Measurements from ENCODE around the gene DBNDD2.

Gene DBNDD2

GRCh38 chr20:45419188-45420091 is 11.4 kb downstream of the DBNDD2 start:
- no peak for DNase-seq

DNA sequence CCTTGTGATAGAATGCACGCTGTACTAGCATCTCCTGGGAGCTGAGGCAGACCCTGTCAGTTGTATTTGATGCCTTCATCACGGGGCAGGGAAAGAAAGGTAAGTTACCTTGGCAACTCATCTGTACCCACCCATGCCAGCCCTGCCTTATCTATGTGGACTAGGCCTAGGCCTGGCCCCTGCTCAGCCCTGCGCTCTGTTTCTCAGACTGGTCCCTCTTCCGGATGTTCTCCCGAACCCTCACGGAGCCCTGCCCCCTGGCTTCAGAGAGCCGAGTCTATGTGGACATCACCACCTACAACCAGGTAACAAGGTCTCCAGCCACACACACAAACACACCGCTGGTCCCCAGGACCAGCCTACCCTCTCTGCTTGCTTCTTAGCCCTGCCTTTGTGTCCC is 12.0 kb downstream of the DBNDD2 start:
- no peak for DNase-seq

- no peak for DNase-seq
These were observed 15.6 kb downstream of the DBNDD2 start for GRCh38 chr20:45423700-45424099.

- no peak for DNase-seq
These were observed 17.5 kb downstream of the DBNDD2 start for GRCh38 chr20:45425561-45425960.

- DNase-seq, result no peak
These were observed 18.4 kb downstream of the DBNDD2 start for GRCh38 chr20:45426320-45427016.

- DNase-seq, result no peak
These were observed 19.4 kb downstream of the DBNDD2 start for GRCh38 chr20:45427236-45428149.

GRCh38 chr20:45429618-45430017 is 21.5 kb downstream of the DBNDD2 start:
- no peak for DNase-seq

- no peak for DNase-seq
These were observed 24.2 kb downstream of the DBNDD2 start for GRCh38 chr20:45432294-45432693.

- no peak for DNase-seq
These were observed 25.2 kb downstream of the DBNDD2 start for GRCh38 chr20:45433316-45433715.

GRCh38 chr20:45433976-45434375 is 25.9 kb downstream of the DBNDD2 start:
- no peak for DNase-seq

DNA sequence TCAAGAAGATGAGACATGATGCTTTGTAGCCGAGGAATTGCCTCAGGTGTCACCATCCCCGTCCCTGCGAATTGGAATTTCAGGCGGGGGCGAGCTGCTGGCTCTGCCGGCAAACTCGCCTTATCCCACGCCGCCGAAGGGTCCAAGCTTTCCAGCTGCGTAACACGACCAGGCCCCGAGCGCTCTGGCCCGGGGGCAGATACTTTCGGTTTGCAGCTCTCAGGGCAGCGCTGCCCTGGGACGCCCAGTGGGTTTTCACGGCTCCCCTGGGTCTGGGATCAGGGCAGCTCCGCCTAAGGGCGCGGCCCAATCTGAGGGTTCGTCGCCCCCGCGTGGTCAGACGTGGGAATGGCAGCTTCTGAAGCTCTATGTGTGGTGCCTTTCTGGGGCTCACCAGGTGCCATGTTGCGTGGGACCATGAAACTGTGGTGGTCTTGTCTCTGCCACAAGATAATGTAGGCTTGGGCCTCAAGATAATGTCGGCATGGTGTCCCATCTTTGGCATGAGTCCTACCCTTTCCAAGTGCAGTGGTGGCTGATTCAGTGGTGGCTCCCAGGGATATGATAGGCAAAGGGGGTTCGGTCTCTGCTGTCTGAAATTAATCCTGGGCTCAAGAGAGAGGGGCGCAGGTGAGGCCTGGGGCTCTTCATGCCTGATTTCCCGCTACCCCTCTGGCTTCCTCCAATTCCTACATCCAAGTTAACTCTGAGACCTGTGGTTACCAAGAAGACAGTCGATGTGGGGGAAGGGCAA is 28.8 kb downstream of the DBNDD2 start:
- peak; percentile 86 to 91 for DNase-seq

DNA sequence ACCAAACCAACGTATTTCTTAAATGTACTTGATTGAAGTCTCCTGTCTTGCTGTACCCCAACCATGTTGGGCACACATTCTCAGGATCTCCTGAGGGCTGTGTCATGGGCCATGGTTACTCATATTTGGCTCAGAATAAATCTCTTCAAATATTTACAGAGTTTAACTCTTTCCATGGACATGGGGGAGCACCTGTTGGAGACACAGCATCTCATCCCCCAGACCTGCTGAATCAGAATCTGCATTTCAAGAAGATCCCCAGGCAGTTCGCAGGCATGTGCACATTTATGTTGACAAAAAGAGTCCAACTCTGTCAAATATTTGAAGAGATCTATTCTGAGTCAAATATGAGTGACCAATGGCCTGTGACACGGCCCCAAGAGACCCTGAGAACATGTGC is 32.3 kb downstream of the DBNDD2 start:
- no peak for DNase-seq

DNA sequence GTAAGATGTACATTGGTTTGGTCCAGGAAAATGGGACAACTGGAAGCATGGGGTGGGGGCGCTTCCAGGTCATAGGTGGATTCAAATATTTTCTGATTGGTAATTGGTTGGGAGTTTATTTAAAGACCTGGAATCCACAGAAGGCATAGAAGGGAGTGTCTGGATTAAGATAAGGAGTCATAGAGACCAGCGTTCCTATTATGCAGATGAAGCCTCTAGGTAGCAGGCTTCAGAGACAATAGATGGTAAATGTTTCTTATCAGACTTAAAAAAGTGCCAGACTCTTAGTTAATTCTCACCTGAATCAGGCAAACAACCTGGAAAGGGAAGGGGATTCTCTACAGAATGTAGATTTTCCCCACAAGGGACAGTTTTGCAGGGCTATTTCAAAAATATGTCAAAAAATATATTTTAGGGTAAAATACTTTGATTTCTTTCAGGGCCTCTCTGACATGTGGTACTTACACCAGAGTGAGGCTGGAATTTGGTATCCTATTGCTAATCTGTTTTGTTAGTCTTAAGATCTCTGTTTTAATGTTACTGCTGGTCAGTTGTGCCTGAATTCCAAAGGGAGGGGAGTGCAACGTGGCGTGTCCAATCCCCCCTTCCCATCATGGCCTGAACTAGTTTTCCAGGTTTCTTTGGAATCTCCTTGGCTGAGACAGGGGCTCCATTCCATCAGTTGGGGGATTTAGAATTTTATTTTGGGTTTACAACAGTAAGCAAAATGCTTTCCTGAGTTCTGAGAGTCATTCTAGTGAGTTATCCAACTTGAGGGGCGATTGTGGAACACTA is 33.0 kb downstream of the DBNDD2 start:
- DNase-seq, result no peak

DNA sequence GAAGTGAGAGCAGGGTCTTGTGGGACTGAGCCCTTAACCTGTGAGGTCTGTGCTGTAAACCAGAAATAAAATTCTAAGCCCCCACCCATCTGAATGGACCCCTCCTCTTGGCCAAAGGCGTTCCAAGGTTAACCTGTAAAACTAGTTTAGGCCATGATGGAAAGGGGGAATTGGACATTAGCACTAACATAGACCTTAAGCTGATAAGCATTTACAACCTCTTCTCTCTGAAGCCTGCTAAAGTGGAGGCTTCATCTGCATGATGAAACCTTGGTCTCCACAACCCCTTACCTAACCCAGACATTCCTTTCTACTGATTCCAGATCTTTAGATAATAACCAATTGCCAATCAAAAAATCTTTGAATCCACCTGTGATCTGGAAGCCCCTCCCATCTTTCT is 33.7 kb downstream of the DBNDD2 start:
- no peak for DNase-seq

DNA sequence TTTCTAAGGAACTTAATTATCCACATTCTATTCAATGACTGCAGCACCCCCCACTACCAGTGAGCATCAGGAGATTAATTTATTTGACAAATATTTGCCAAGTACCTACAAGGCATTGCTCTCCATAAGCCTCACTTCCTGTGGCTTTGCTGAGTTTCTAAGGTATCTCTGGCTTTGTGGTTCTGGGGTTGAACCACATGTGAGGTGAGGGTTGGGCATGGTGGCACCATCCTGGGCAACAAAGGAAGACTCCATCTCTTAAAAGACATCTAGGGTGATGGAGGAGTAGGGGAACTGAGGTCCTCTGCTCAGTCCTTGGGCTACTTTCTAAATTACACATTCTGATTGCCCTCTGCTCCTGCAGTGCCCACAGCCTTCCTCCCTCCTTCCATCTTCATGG is 36.0 kb downstream of the DBNDD2 start:
- DNase-seq, result no peak

DNA sequence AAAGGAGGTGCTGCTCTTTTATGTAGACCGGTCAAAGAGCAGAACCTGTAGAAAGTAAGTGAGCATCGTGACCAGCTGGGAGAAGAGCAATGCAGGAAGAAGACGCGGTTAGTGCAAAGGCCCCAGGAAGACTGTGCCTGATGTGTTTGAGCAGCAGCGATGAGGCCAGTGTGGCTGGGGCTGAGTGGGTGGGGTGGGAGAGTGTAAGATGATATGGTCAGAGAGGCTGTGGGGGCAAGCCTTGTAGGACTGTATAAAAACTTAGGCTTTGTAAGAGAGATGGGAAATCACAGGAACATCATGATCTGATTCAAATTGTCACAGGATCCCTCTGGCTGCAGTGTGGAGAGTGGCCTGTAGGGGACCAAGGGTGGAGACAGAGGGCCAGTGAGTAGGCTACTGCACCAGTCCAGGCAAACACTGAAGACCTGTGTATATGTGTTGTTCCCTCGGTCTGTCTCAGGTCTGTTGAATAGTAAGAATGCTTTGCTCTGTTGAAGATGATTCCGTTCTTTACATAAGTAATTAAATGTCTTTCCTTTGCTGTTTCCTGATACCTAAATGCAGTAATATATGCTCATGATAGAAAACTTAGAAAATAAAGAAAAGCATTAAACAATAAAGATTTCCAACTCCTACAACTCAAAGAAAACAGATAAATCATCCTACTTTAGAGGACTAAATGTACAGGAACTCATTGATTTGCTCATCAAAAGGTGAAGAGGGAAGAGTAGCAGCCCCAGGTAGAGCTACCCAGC is 37.9 kb downstream of the DBNDD2 start:
- DNase-seq, result peak; percentile 38 to 50

DNA sequence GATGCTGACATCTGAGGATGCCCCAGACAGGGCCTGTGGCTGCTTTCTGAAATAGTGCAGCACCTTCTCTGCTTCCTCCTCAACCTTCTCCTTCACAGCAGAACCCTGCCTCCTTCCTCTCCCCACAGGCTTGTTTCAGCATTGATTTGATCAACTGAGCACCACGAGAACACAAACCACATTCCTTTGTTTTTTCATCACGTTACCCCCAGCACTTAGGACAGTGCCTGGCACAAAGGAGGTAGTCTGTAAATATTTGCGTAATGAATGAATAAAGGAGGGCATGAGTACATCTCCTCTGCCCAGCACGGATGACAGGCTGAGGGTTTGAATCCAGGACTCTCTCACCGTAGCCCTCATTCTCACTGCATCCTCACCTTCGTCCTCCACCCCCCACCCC is 40.2 kb downstream of the DBNDD2 start:
- DNase-seq, result no peak

- DNase-seq, result no peak
These were observed 41.4 kb downstream of the DBNDD2 start for GRCh38 chr20:45449528-45449927.

DNA sequence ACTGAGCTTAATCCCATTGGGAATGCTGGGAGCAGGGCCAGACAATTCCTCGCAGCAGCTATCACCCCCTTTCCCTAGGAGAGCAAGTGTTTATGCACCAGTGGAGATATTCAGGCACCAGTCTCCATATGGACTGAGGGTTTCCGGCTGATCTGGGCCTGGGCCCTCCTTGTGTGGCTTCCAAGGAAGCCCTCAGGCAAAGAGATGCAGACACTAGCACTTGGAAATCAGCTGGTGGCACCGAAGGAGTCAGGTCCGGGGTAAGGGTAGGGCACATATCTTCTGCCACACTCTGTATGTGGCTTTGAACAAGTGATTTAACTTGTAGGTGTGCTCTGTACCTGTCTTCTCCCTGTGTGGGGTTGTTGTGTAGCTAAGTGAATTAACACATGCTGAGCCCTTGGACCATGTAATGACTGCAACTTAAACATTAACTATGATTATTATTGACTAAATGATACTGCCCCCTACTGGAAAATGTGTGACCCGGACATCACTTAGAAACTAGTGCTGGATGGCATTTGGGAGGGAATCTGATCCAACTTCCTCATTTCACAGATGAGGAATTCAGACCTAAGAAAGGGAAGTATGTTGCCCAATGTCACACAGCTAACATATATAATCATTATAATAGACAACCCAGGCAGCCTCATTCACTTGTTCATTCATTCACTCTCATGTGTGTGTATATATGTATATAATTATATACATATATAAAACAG is 42.2 kb downstream of the DBNDD2 start:
- no peak for DNase-seq

DNA sequence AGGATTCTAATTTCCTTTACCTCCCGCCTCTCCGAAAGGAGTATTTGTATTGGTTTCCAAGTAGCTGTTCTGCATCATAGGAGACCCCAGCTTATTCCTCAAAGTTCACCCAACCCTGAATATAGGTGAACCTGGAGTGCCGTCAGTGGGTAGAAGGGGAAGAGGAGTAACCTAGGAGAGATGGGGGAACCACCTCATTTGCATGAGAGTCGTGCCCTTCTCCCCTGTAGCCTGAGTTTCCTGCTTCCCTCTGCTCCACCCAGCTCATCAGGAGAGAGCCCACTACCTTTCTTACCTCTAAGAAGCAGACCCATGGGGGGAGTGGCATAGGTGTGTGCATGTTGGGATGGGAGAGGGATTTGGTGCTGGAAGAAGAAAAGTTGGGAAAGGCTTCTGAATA is 44.1 kb downstream of the DBNDD2 start:
- no peak for DNase-seq
